ENCODE data around the gene LDLRAD3.

The LDLRAD3 gene

DNA sequence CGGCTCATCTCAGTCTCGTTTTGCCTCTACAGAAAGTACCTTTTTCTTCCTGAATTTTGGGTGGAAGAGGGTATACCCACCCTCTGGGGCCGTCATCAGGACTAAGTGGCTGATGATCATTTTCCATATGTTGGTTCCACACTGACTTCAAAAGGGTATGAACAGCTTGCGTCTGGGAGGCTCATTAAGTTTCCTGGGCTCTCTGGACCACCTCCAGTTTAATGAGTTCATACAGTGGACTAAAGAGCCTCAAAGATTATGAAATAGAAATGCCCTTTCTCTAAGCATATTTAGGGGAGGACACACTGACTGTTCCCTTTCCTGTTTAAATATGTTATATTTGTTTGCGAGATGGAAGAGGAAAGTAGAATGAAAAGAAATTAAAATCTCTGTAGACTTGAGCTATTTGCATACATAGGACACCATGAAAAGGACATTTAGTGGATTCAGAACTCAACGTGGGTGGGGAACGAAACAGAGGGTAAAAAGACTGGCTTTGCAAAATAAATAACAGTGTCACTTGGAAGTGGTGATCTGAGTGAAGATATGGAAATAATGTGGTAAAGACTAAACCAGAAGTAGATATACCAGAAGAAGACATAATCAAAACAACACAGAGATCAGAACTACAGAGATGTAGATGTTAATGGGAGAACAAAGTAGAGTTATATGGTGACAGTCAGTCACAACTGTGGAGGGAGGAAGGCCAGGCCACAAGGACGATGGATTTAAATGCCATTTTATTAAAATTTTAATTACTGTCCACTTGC is 18.7 kb downstream of the LDLRAD3 start:
- no peak for DNase-seq

DNA sequence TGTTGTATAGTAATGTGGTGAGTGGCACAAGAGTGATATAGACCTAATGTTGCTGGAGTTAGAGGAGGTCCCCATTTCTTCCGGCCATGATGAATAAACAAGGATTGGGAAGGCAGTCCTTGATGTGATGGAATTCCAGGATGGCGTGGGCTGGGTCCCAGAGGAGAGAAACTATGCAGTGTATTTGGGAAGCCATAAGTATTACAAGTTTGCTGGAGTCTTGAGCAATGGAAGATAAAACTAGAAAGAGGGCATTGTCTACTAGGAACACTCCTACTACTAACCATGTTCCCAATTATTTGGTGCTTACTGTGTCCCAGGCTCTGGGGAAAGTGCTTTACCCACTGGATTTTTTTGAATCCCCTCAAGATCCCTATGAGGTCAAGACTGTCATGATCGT is 20.0 kb downstream of the LDLRAD3 start:
- peak; percentile 16 for DNase-seq

DNA sequence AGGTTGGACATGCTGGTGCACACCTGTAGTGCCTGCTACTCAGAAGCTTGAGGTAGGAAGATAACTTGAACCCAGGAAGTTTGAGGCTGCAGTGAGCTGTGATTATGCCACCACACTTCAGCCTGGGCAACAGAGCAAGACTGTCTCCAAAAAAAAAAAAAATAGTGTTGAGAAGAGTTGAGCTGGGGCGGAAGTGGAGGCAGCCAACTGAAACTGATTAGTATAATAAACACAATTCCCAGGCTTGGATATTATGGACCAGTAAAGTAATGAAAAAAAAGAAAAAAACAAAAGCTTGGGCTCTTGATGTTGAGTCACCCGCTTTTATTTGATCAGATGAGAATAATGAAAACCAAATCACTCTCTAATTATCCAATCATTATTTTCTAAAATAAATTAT is 21.0 kb downstream of the LDLRAD3 start:
- DNase-seq = no peak

DNA sequence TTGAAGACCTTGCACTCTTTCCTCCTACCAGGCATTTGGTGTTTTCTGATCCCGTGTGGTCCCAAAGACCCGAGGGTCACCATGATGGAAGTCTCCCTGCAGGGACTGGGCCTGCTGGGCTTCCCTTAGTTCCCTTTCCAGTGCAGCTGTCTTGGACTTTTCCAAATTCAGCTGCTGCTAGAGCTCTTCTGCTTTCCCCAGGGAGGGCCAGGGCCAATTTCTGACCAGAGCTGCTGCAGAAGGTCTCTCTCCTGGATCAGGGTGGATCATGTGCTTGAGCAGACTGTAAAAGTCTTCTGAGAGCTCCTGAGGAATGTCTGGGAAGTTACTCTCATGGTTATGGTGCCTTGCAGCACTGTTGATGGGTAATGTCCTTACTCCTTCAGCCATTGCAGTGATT is 23.2 kb downstream of the LDLRAD3 start:
- no peak for DNase-seq

DNA sequence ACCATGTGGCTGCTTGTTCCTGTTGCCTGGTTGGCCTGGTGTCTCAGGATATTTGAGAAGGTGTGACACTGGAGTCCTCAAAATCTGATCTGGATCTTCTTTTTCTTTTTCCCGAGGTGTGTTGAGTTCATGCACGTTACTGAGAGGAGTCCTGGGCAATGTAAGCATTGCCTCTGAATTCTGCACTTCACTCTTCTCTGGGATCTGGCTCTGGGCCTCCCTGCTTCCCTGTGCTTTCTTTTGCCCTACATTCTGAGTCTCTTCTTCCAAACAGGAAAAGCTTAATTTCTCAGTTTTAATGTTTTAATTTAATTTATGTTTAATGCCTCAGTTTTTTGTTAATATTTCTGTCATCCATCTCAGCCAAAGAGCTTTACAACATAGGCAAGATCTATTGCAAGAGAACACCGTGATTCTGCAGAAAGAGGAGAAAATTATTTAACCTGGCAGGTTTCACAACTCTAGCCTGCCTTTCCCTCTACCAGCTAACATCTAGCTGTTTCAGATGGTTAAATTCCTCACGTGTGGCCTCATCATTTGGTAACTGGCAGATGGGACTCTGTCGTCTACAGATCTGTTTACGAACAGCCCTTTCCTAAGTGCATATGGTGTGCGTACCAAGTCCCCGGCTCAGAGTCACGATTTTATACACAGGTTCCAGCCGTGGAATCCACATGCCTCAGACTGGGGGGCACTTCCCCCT is 24.7 kb downstream of the LDLRAD3 start:
- peak; percentile 40 for DNase-seq

DNA sequence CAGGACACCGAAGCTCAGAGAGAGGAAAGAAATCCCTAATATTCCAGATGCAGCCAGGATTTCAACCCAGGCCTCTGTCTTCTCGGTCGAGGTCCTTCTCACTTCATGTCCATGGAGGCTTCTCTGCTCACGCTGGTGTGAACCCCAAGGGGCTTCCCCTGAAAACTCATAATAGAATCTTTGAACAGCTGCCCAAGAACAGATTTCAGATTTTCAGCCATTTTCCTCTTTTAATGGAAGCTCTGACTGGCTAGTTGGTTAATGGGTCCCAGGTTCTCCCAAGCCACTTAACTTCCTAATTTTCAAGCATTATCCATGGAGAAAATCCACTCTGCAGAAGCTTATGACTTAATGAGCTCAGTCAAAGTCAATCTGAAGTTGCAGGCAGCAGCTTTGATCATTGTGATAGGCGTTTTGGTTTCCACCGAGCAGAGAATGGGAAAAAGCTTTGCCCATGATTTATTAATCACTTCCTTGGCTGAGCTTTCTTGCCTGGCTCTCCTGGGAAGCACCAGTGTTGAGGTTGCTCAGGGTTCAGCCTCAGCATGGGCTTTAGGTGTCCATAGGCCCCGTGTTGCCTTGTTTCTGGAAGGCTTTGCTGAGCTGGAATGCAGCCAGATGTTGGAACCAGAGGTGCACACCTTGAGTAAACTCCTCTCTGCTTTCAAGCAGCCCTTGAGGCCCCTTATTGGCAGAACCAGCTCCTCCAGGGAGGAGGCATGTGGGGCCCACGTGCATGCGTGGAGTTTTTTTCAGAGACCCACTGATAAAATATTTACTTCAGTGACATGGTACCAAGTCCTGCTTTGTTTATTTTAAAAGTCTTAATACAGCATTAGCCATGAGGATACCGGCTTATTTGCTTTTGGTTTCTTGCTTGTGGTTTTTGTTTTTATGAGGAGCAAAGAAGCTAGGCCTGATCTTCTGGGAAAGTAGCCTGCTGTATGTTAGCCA is 25.5 kb downstream of the LDLRAD3 start:
- DNase-seq = no peak

DNA sequence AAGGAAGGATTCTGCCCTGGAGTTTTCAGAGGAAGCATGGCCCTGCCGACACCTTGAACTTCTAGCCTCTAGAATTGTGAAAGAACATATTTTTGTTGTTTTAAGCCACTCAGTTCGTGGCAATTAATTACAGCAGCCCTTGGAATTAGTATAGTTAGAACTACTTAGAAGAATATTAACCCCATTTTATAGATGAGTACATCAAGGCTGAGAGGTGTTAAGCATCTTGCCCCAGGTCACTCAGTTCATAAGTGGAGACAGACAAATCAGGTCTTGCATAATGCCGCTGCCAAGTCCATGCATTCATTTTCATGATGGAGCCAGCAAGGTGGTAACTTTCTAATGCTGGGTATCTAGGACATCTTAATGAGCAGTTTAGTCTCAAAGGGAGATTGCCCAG is 26.6 kb downstream of the LDLRAD3 start:
- no peak for DNase-seq

DNA sequence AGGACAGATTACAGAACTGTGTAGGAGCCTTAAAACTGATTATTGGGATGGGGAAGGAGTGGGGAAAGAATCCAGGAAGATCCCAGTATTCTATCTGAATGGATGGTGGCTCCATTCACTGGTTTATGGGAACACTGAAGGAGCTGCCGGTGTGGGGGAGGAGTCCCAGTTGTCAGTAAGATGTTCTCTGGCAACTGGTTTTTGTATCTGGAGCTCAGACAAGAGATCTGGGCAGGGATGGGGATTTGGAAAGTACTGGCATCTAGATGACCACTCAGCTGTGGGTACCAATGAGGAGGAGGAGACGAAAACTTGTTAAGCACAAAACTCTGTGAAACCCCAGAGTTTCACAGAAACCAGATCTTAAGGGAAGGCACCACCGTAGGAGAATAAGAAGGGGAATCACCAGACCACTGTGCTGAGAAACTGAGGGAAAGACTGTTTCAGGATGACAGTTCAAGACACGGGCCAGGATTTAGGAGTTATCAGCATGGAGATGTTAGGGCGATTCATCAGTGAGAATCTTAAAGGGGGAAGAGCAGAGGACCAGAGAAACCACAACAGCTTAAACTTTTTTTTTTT is 28.1 kb downstream of the LDLRAD3 start:
- no peak for DNase-seq

GRCh38 chr11:35974882-35975589 is 31.2 kb downstream of the LDLRAD3 start:
- no peak for DNase-seq

GRCh38 chr11:35976434-35976833 is 32.6 kb downstream of the LDLRAD3 start:
- no peak for DNase-seq

- DNase-seq = no peak
These were observed 34.3 kb downstream of the LDLRAD3 start for GRCh38 chr11:35978183-35978582.

DNA sequence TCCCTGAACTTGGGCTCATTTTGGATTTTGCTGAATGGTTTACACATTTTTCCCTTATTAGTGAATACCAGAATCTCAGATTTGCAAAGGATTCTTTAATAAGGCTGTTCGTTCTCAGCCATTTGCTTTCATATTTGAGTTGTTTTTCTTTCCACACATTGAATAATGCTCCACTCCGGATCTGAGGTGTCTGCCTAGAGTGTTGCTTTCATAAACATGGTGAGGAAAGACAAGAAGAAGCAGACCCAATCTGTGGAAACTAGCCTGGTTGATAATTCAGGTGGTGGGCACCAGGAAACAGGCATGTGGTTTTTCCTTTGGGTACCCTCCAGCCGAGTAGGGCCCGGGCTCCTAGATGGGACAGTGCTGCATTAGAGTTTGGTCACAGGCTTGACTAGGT is 35.0 kb downstream of the LDLRAD3 start:
- no peak for DNase-seq

- DNase-seq = no peak
These were observed 37.0 kb downstream of the LDLRAD3 start for GRCh38 chr11:35980686-35981390.

- DNase-seq = no peak
These were observed 37.7 kb downstream of the LDLRAD3 start for GRCh38 chr11:35981581-35981980.

DNA sequence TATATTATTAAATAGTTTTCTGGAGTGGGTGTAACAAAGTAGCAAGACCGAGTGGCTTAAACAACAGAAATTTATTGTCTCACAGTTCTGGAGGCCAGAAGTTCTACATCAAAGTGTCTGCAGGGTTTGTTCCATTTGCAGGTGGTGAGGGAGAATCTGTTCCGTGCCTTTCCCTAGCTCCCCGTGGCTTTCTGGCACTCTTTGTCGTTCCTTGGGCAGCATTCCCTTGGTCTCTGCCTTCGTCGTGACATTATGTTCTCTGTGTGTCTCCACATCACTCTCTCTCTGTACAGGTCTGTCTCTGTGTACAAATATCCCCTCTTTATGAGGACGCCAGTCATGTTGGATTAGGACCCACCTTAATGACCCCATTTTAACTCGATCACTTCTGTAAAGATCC is 38.2 kb downstream of the LDLRAD3 start:
- DNase-seq = no peak

GRCh38 chr11:35983981-35984380 is 40.1 kb downstream of the LDLRAD3 start:
- no peak for DNase-seq

DNA sequence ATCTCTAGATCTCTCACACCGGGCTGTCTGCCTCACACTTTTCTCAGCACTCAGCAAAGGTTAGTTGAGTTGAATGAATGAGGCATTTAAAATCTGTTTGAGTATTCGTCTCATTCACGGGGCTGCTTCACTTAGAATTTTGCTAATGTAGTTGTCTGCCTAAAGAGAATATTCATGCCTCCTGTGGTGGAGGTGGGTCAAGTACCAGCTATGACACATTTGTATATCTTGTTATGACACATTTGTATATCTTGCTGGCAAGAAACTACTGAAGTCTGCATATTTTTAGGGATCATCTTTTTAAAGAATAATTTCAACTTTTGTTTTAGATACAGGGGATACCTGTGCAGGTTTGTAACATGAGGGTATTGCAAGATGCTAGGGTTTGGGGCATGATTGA is 43.1 kb downstream of the LDLRAD3 start:
- DNase-seq = no peak

GRCh38 chr11:35990170-35990569 is 46.3 kb downstream of the LDLRAD3 start:
- peak; percentile 28 for DNase-seq

DNA sequence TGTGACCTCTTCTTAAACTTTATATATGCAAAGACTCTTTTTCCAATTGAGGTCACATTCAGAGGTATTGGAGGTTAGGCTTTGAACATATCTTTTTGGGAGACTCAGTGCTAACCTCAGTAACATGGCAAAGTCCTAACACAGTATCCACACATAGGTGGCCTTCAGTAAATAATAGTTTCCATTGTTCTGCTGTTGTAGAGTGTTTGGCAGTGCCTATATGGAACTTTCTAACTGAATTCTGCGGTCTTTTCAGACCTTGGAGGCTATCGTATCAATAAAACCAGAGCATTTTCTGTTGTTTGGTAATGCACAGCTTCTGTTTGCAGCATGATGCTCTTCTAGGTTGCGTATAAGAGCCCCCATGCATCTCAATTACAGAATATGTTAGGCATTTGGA is 47.0 kb downstream of the LDLRAD3 start:
- no peak for DNase-seq

DNA sequence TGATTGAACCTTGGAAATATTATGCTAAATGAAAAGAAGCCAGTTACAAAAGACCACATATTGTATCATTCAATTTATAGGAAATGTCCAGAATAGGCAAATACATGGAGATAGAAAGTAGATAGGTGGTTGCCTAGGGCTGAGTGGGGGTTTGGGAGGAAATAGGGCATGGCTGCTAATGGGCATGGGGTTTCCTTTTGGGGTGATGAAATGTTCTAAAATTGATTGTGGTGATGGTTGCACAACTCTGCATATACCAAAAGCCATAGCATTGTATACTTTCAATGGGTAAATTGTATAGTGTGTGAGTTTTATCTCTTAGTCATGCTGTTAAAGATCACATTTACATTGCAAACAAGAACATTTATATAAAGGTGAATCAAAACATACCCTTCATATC is 48.7 kb downstream of the LDLRAD3 start:
- no peak for DNase-seq

- DNase-seq = no peak
These were observed 50.6 kb downstream of the LDLRAD3 start for GRCh38 chr11:35994421-35994820.
